ENCODE results near the gene BRINP1.
A peak's percentile ranks its signal among the peaks of the same experiment; 100 is the strongest.

BRINP1 gene

DNA sequence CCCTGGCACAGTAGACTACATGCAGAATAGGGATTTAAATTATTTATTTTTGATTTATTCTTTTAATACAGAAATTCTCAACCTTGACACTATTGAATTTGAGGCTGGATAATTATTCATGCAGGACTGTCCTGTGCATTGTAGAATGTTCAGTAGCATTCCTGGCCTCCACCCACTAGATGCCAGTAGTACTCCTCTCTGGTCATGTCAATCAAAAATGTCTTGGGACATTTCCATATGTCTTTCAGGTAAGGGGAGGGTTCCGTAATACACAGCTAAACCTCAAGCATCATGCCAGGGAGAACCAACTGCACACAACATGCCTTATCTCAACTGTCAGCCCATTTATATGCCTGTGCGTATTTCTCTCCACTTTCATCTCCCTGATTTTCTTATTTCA lies 231.8 kb downstream of the BRINP1 start:
- no peak overlapping the region for H3K4me3 ChIP-seq (ENCODE audit: low read depth, low read length)
- H3K9me3 ChIP-seq (ENCODE audit: severe bottlenecking): no peaks in the 10 kb centered on the region
- H3K27ac ChIP-seq: no peak overlapping the region
- H3K36me3 ChIP-seq: no peaks in the 10 kb centered on the region
- H3K27me3 ChIP-seq (ENCODE audit: insufficient read depth, low read depth, severe bottlenecking): peaks cover 2% of the 10 kb centered on the region
- DNase-seq: no peak
- TF ChIP-seq, protein P1, sequence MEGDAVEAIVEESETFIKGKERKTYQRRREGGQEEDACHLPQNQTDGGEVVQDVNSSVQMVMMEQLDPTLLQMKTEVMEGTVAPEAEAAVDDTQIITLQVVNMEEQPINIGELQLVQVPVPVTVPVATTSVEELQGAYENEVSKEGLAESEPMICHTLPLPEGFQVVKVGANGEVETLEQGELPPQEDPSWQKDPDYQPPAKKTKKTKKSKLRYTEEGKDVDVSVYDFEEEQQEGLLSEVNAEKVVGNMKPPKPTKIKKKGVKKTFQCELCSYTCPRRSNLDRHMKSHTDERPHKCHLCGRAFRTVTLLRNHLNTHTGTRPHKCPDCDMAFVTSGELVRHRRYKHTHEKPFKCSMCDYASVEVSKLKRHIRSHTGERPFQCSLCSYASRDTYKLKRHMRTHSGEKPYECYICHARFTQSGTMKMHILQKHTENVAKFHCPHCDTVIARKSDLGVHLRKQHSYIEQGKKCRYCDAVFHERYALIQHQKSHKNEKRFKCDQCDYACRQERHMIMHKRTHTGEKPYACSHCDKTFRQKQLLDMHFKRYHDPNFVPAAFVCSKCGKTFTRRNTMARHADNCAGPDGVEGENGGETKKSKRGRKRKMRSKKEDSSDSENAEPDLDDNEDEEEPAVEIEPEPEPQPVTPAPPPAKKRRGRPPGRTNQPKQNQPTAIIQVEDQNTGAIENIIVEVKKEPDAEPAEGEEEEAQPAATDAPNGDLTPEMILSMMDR (IDR thresholded peaks at IDR 0.05; ENCODE audit: low read depth, low read length): peak; percentile 39; the same call in 1 of the 2 replicates

DNA sequence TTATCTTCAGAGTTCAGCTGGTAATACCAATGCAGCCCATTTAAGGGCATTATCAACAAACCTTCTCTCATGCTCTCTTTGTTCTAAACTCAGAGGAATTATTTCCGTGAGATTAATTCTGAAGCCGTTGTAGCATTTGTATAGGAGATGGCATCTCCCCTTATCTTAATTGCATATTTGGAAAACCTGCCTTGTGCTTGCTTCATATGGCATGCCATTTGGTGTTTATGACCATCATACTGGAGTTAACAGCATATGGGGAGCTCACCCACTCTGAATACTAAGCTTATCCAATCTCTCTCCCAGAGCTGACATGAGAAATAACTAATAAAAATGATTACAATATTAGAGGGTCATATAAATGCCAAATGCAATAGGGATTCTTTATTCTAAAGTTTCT lies 243.2 kb downstream of the BRINP1 start:
- TF ChIP-seq, protein P1 (IDR thresholded peaks at IDR 0.05; ENCODE audit: low read depth, low read length): no peak
- no peak overlapping the region for H3K4me3 ChIP-seq (ENCODE audit: low read depth, low read length)
- H3K27ac ChIP-seq: no peak overlapping the region
- no peaks in the 10 kb centered on the region for H3K36me3 ChIP-seq
- H3K27me3 ChIP-seq (ENCODE audit: insufficient read depth, low read depth, severe bottlenecking): peaks cover 7% of the 10 kb centered on the region
- no peak for DNase-seq
- no peaks in the 10 kb centered on the region for H3K9me3 ChIP-seq (ENCODE audit: severe bottlenecking)

DNA sequence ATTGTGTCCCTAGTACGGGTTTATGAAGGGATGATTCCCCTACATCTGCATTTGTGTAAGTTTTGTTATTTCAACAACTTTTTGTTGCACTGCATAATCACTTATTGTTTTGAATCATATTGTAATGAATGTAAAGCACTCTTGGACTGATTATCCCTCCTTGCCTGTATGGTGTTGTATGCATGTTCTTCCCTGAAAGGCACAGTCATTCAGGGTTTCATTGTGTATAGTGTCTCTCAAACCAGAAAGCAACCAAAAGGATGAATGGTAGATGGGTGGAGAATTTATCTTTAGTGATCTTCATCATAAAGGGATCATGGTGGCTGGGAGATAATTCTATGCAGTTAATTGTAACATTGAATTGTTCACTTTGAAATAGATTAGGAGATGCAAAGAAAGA lies 247.3 kb downstream of the BRINP1 start:
- TF ChIP-seq, protein P1 (IDR thresholded peaks at IDR 0.05; ENCODE audit: low read depth, low read length): no peak
- Histone ChIP-seq H3K27ac (no peak overlapping the region), H3K9me3 (ENCODE audit: severe bottlenecking) (no peaks in the 10 kb centered on the region), H3K36me3 (no peaks in the 10 kb centered on the region), H3K27me3 (ENCODE audit: insufficient read depth, low read depth, severe bottlenecking) (peaks cover 15% of the 10 kb centered on the region), H3K4me3 (ENCODE audit: low read depth, low read length) (no peak overlapping the region)
- DNase-seq: no peak

DNA sequence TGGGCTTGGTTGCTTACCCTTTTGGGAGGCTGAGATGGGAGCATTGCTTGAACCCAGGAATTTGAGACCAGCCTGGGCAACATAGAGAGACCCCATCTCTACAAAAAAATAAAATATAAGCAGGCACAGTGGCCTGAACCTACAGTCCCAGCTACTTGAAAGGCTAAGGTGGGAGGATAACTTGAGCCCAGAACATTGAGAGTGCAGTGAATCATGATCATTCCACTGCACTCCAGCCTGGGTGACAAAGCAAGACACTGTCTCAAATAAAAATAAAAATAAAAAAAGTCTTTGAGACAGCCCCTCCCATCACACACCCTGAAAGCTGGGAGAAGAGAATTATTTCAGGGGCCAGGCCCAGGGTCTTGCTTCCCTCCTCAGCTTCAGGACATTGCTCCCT lies 251.8 kb downstream of the BRINP1 start:
- no peak for DNase-seq
- H3K9me3 ChIP-seq (ENCODE audit: severe bottlenecking): no peaks in the 10 kb centered on the region
- H3K36me3 ChIP-seq: no peaks in the 10 kb centered on the region
- TF ChIP-seq, protein P1 (IDR thresholded peaks at IDR 0.05; ENCODE audit: low read depth, low read length): no peak
- peaks cover 13% of the 10 kb centered on the region for H3K27me3 ChIP-seq (ENCODE audit: insufficient read depth, low read depth, severe bottlenecking)
- H3K4me3 ChIP-seq (ENCODE audit: low read depth, low read length): no peak overlapping the region
- no peak overlapping the region for H3K27ac ChIP-seq

Data from WERI-Rb-1 (cell line).